H1 (cell line): ENCODE measurements around the gene IKZF1. TPM values are rescaled to one million over a fixed set of nuclear protein-coding genes. Genes with fewer than 3 reads are reported as not detected.

Experiments used
- CTCF ChIA-PET: fragments of 300-600 bp; sonication (Branson Sonifier 250); formaldehyde crosslinking; loops from one replicate; lab custom pipeline; 2021; ENCODE audit not compliant: partially characterized antibody; lab: Charles Lee
- POLR2A ChIA-PET: fragments of 300-600 bp; sonication (Branson Sonifier 250); formaldehyde crosslinking; loops from one replicate; lab custom pipeline; 2021; ENCODE audit warnings: inconsistent platforms; ENCODE audit not compliant: partially characterized antibody; lab: Charles Lee
- DNase-seq, 2 experiments: peaks; one replicate each; pipeline versions ENCODE4 v3.0.0 to v3.0.0-alpha.2; 2010 to 2022; ENCODE audit warnings: low spot score in 2 of 2, low read depth in 1 of 2, mixed read lengths in 1 of 2
- FAIRE-seq: peaks from 2 replicates; lab custom pipeline; 2011; peaks lifted over from hg19 to GRCh38; lab: Jason Lieb, UNC
- H2AFZ ChIP-seq: 2 replicates; pipeline ENCODE4 v1.8.1; 2012; ENCODE audit warnings: low read length, inconsistent platforms
- H2AK5ac ChIP-seq: 2 replicates; pipeline ENCODE4 v1.6.1; 2013; ENCODE audit warnings: low read depth, low read length
- H2BK120ac ChIP-seq: replicated peaks from 2 replicates; pipeline ENCODE3; 2013; ENCODE audit warnings: low read depth, low read length, inconsistent platforms
- H2BK12ac ChIP-seq: 2 replicates; pipeline ENCODE4 v1.6.1; 2013; ENCODE audit warnings: low read depth, low read length
- H2BK15ac ChIP-seq: 2 replicates; pipeline ENCODE4 v1.6.1; 2013; ENCODE audit warnings: low read length
- H2BK20ac ChIP-seq: 2 replicates; pipeline ENCODE4 v1.6.1; 2013; ENCODE audit warnings: low read length
- H2BK5ac ChIP-seq: 2 replicates; pipeline ENCODE4 v1.6.1; 2013; ENCODE audit warnings: low read depth, low read length
- H3K14ac ChIP-seq: 2 replicates; pipeline ENCODE4 v1.6.1; 2013; ENCODE audit warnings: inconsistent platforms; ENCODE audit not compliant: insufficient read length
- H3K18ac ChIP-seq: 2 replicates; pipeline ENCODE4 v1.6.1; 2013; ENCODE audit warnings: low read length; ENCODE audit errors: extremely low read depth
- H3K23ac ChIP-seq: 2 replicates; pipeline ENCODE4 v1.6.1; 2013; ENCODE audit warnings: inconsistent platforms; ENCODE audit not compliant: insufficient read length
- H3K23me2 ChIP-seq: 2 replicates; pipeline ENCODE4 v1.6.1; 2013; ENCODE audit warnings: low read depth, low read length
- H3K27ac ChIP-seq: 2 replicates; pipeline ENCODE4 v1.6.1; 2011; ENCODE audit warnings: low read depth, low read length, inconsistent platforms
- H3K27me3 ChIP-seq, 4 experiments: replicated peaks in 1 of 4; 1 replicate in 1 of 4; 2 replicates in 3 of 4; pipeline versions ENCODE4 v1.6.1 to v1.8.1; 2011 to 2013; ENCODE audit warnings: low read length in 3 of 4, mild to moderate bottlenecking in 3 of 4, inconsistent platforms in 2 of 4, mixed read lengths in 2 of 4, moderate library complexity in 1 of 4; ENCODE audit not compliant: control insufficient read depth in 3 of 4, insufficient read depth in 3 of 4; ENCODE audit errors: extremely low read depth in 1 of 4
- H3K36me3 ChIP-seq, 4 experiments: 2 replicates each; pipeline versions ENCODE4 v1.6.1 to v1.8.1; 2011 to 2013; ENCODE audit warnings: mild to moderate bottlenecking in 4 of 4, low read length in 3 of 4, moderate library complexity in 2 of 4, control low read depth in 1 of 4, inconsistent platforms in 1 of 4; ENCODE audit not compliant: insufficient read depth in 4 of 4, control insufficient read depth in 2 of 4
- H3K4ac ChIP-seq: replicated peaks from 2 replicates; pipeline ENCODE3; 2013; ENCODE audit warnings: low read length, low read depth, mixed read lengths, inconsistent platforms; ENCODE audit not compliant: insufficient read length
- H3K4me1 ChIP-seq, 4 experiments: replicated peaks in 1 of 4; 1 replicate in 1 of 4; 2 replicates in 3 of 4; pipeline versions ENCODE4 v1.6.1 to v1.8.1; 2011 to 2013; ENCODE audit warnings: low read length in 3 of 4, inconsistent platforms in 2 of 4, mixed read lengths in 1 of 4; ENCODE audit not compliant: insufficient read depth in 4 of 4, control insufficient read depth in 3 of 4
- H3K4me2 ChIP-seq, 2 experiments: 2 replicates each; pipeline versions ENCODE4 v1.6.1 to v1.8.1; 2011 to 2013; ENCODE audit warnings: low read depth in 2 of 2, low read length in 2 of 2, control low read depth in 1 of 2, inconsistent platforms in 1 of 2, mild to moderate bottlenecking in 1 of 2; ENCODE audit not compliant: insufficient read depth in 1 of 2
- H3K4me3 ChIP-seq, 4 experiments: fragments of 200-600, 300-600 bp in 1 of 4; sonication (generic), shearing (Covaris generic), sonication (Bioruptor Twin) in 1 of 4; 2 replicates each; pipeline versions ENCODE4 v1.5.1 to v1.8.1; 2011 to 2016; ENCODE audit warnings: low read length in 4 of 4, low read depth in 3 of 4, control low read depth in 2 of 4, inconsistent platforms in 2 of 4, mild to moderate bottlenecking in 2 of 4, mixed read lengths in 1 of 4, moderate library complexity in 1 of 4; ENCODE audit not compliant: insufficient read depth in 2 of 4; ENCODE audit errors: extremely low read depth in 1 of 4
- H3K56ac ChIP-seq: replicated peaks from 2 replicates; pipeline ENCODE3; 2013; ENCODE audit warnings: low read depth, mild to moderate bottlenecking, mixed read lengths, low read length, inconsistent platforms; ENCODE audit not compliant: insufficient read length
- H3K79me1 ChIP-seq: 2 replicates; pipeline ENCODE4 v1.6.1; 2013; ENCODE audit warnings: low read depth, low read length, control low read depth
- H3K79me2 ChIP-seq, 2 experiments: 2 replicates each; pipeline versions ENCODE4 v1.6.1 to v1.8.1; 2012 to 2013; ENCODE audit warnings: low read length in 2 of 2, mild to moderate bottlenecking in 2 of 2, inconsistent platforms in 1 of 2; ENCODE audit not compliant: insufficient read depth in 2 of 2, control insufficient read depth in 1 of 2
- H3K9ac ChIP-seq, 4 experiments: replicated peaks in 1 of 4; 1 replicate in 1 of 4; 2 replicates in 3 of 4; pipeline versions ENCODE4 v1.6.1 to v1.8.1; 2011 to 2013; ENCODE audit warnings: low read depth in 3 of 4, low read length in 3 of 4, control low read depth in 2 of 4, mild to moderate bottlenecking in 2 of 4, moderate library complexity in 2 of 4, inconsistent platforms in 1 of 4; ENCODE audit errors: extremely low read depth in 1 of 4
- H3K9me3 ChIP-seq, 2 experiments: 2 replicates each; pipeline versions ENCODE4 v1.6.1 to v1.8.1; 2012 to 2013; ENCODE audit warnings: mild to moderate bottlenecking in 2 of 2, moderate library complexity in 2 of 2, control low read depth in 1 of 2, inconsistent platforms in 1 of 2, low read depth in 1 of 2, low read length in 1 of 2, mixed read lengths in 1 of 2; ENCODE audit not compliant: insufficient read depth in 2 of 2
- H4K20me1 ChIP-seq, 2 experiments: replicated peaks in 1 of 2; 2 replicates each; pipeline versions ENCODE3 to v1.8.1; 2011 to 2013; ENCODE audit warnings: inconsistent platforms in 2 of 2, low read length in 2 of 2, mild to moderate bottlenecking in 1 of 2; ENCODE audit not compliant: insufficient read depth in 2 of 2, control insufficient read depth in 1 of 2
- H4K5ac ChIP-seq: 2 replicates; pipeline ENCODE4 v1.6.1; 2013; ENCODE audit warnings: low read length, low read depth, mixed read lengths, inconsistent platforms; ENCODE audit not compliant: insufficient read length
- H4K8ac ChIP-seq: 2 replicates; pipeline ENCODE4 v1.8.0; 2013; ENCODE audit warnings: mild to moderate bottlenecking, moderate library complexity, low read length, inconsistent platforms; ENCODE audit not compliant: insufficient read depth; ENCODE audit errors: extremely low read depth
- H4K91ac ChIP-seq: replicated peaks from 2 replicates; pipeline ENCODE3; 2013; ENCODE audit warnings: low read length, mixed read lengths, inconsistent platforms; ENCODE audit not compliant: insufficient read length
- JUN ChIP-seq: IDR thresholded peaks from 2 replicates; pipeline ENCODE4 v1.6.1; 2011; ENCODE audit warnings: low read depth, mild to moderate bottlenecking, improper control_type of control experiment, low read length
- TAF7 ChIP-seq: optimal IDR thresholded peaks from 2 replicates; pipeline ENCODE3; 2011; ENCODE audit warnings: low read depth, mild to moderate bottlenecking, inconsistent platforms, low read length, moderate library complexity, borderline replicate concordance
- WGBS, 2 experiments: shearing (Covaris generic) in 1 of 2; methylation state at CpG; one replicate each; pipeline versions ENCODE4 v1.1.6 to v1.1.7; 2013 to 2015; ENCODE audit warnings: low lambda C conversion rate in 2 of 2, mixed read lengths in 2 of 2, inconsistent platforms in 1 of 2, low coverage in 1 of 2, missing lambda C conversion rate in 1 of 2; ENCODE audit not compliant: insufficient replicate concordance in 2 of 2, insufficient coverage in 1 of 2, insufficient read length in 1 of 2; ENCODE audit errors: extremely low coverage in 1 of 2, missing lambda C conversion rate in 1 of 2; 5-methylcytosine and 5-hydroxymethylcytosine counted together
- polyA plus RNA-seq, 7 experiments: library from polyadenylated mRNA; depleted of rRNA in 3 of 7; stranded (reverse) in 5 of 7; unstranded in 2 of 7; fragments of >200 nt in 5 of 7; fragments of 200-250 nt in 2 of 7; gene quantifications; 1 replicate in 5 of 7; 2 replicates in 1 of 7; 4 replicates in 1 of 7; pipeline versions ENCODE4 v1.2.1 to v1.2.3, GENCODE V29; 2011 to 2013; ENCODE audit warnings: missing spikeins in 2 of 7, mixed read lengths in 2 of 7
- total RNA-seq: library from RNA; stranded (reverse); fragmentation: NEBNext Ultra II Directional; extraction: Animal tissue kit (Norgen Biotek cat#: 25700); gene quantifications from 2 replicates; pipeline ENCODE4 v1.2.1, GENCODE V29; 2021

Gene IKZF1
- total and polyA plus RNA-seq, 2 of the 8 experiments (the other 6 are each of a cell fraction or from before 2014, with no cell fraction given) = 0.74 to 1.5 TPM

DNA sequence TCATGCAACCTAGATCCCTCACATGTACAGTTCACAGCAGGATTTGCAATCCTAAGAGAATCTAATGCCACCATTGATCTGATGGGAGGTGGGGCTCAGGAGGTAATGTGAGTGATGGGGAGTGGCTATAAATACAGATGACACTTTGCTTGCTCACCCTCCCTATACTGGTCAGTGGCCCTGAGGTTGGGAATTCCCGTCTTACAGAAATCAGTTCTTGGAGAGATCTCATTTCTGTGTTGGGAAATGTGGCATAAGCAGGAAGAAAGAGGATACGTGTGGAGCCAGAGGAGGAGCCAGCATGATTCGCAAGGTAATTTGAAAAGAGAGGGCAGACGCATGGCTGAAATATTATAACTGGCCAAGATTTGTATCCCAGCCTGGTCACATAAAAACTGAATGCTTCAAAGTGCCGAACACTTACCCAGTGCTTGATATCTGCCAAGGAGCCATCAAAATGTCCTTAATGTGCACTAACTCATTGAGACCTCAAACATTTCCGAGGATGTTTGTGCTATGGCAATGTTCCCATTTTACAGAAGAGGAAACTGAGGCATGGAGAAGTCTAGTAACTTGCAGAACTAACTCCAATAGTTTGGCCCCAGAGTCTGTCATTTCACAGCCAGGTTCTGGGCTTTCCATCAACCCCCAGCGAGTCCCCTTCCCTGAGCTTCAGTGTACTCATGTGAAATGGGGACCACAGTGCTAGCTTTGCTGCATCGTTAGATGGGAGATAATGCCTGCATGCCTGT, 5.5 kb upstream of the IKZF1 start:
- peaks cover 9% of the 10 kb centered on the region for H3K23me2 ChIP-seq
- no peak overlapping the region for H3K4me3 ChIP-seq
- no peak overlapping the region for H3K23ac ChIP-seq
- H3K9ac ChIP-seq = no peak overlapping the region
- no peak overlapping the region for H4K8ac ChIP-seq
- TF ChIP-seq JUN = no peak
- TF ChIP-seq TAF7 = no peak
- no peak overlapping the region for H2BK12ac ChIP-seq
- WGBS, 2 experiments = 86% methylated on average over 7 of the region's 8 CpGs; no CpG with 5 or more reads in 1 of the 2 experiments
- DNase-seq (no peak), FAIRE-seq (no peak)
- H3K4me2 ChIP-seq = no peak overlapping the region
- H4K91ac ChIP-seq = no peak overlapping the region
- no peak overlapping the region for H2AK5ac ChIP-seq
- H2AFZ ChIP-seq = no peak overlapping the region
- H3K36me3 ChIP-seq = no peaks in the 10 kb centered on the region
- H3K79me1 ChIP-seq = no peaks in the 10 kb centered on the region
- H3K56ac ChIP-seq = no peak overlapping the region
- H2BK20ac ChIP-seq = no peak overlapping the region
- no peak overlapping the region for H2BK120ac ChIP-seq
- no peak overlapping the region for H2BK5ac ChIP-seq
- no peaks in the 10 kb centered on the region for H4K20me1 ChIP-seq
- no peak overlapping the region for H3K14ac ChIP-seq
- H3K27ac ChIP-seq = no peak overlapping the region
- no peak overlapping the region for H3K18ac ChIP-seq
- POLR2A ChIA-PET = interaction anchor here (1.2 kb wide), 1 partner anchor 35 kb away, joined by 3 read pairs; no protein-coding TSS in a partner anchor
- peaks cover 8 to 21% (median 19%) of the 10 kb centered on the region in 4 experiments for H3K27me3 ChIP-seq
- no peaks in the 10 kb centered on the region for H3K79me2 ChIP-seq
- peaks cover 0 to 4% (median 0%) of the 10 kb centered on the region in 4 experiments; a peak in 1 of 7 replicates for H3K4me1 ChIP-seq
- CTCF ChIA-PET = interaction anchor here (1.0 to 2.2 kb wide), 2 partner anchors 10 to 21 kb away, joined by 3 to 7 read pairs; no protein-coding TSS in a partner anchor
- no peak overlapping the region for H4K5ac ChIP-seq
- H3K4ac ChIP-seq = no peak overlapping the region
- no peak overlapping the region for H2BK15ac ChIP-seq
- H3K9me3 ChIP-seq = peaks cover 0 to 4% of the 10 kb centered on the region in 2 experiments; a peak in 2 of 4 replicates
